Suprapubic skin (tissue), 4 donors: Measurements from ENCODE around the gene ERAS. TPM values are rescaled to one million over a fixed set of nuclear protein-coding genes. Genes with fewer than 3 reads are reported as not detected.

Experiments
- DNase-seq, 2 donors: peaks; one replicate each; pipeline ENCODE4 v3.0.0-alpha.2; 2019; ENCODE audit warnings: low spot score in 2 of 2
- H3K27ac ChIP-seq: fragments of 200-600 bp; sonication (generic); one replicate; pipeline ENCODE4 v1.5.1; 2019
- H3K27me3 ChIP-seq: fragments of 200-600 bp; sonication (generic); one replicate; pipeline ENCODE4 v1.5.1; 2019
- H3K36me3 ChIP-seq: fragments of 200-600 bp; sonication (generic); one replicate; pipeline ENCODE4 v1.5.1; 2019
- H3K4me1 ChIP-seq: fragments of 200-600 bp; sonication (generic); one replicate; pipeline ENCODE4 v1.5.1; 2019
- H3K4me3 ChIP-seq: fragments of 200-600 bp; sonication (generic); one replicate; pipeline ENCODE4 v1.5.1; 2019; ENCODE audit warnings: mild to moderate bottlenecking
- H3K9me3 ChIP-seq: fragments of 200-600 bp; sonication (generic); one replicate; pipeline ENCODE4 v1.5.1; 2019
- CTCF ChIP-seq, 2 donors: fragments of 200-600 bp in 1 of 2; fragments of 450-650 bp in 1 of 2; sonication (generic) in 1 of 2; IDR thresholded peaks; one replicate each; pipeline ENCODE4 v1.5.1; 2016 to 2019; ENCODE audit warnings: antibody characterized with exemption in 2 of 2, mild to moderate bottlenecking in 1 of 2, moderate library complexity in 1 of 2
- EP300 ChIP-seq: sonication (generic); formaldehyde crosslinking; IDR thresholded peaks from one replicate; pipeline ENCODE4 v1.6.1; 2017; ENCODE audit warnings: antibody characterized with exemption
- POLR2A ChIP-seq, 2 donors: fragments of 450-650 bp; IDR thresholded peaks; one replicate each; pipeline ENCODE4 v1.6.1; 2017; ENCODE audit warnings: antibody characterized with exemption in 2 of 2, mild to moderate bottlenecking in 2 of 2, moderate library complexity in 2 of 2
- POLR2AphosphoS5 ChIP-seq, 3 donors: sonication (generic); formaldehyde crosslinking; IDR thresholded peaks; one replicate each; pipeline ENCODE4 v1.6.1; 2017; ENCODE audit warnings: antibody characterized with exemption in 3 of 3
- WGBS: methylation state at CpG from one replicate; pipeline ENCODE4 v1.1.5; 2018; 5-methylcytosine and 5-hydroxymethylcytosine counted together
- total RNA-seq, 4 donors: library from RNA; depleted of rRNA; stranded (reverse); fragments of >200 nt; gene quantifications; one replicate each; pipeline ENCODE4 v1.1.0, GENCODE V29; 2016

The ERAS gene
- total RNA-seq, 4 donors from 2014 or later: not detected

GRCh38 chrX:48806081-48806480 lies 20.2 kb upstream of the ERAS start:
- WGBS: 91% methylated on average over 4 of the region's 4 CpGs
- peaks cover 6% of the 10 kb centered on the region for H3K36me3 ChIP-seq

GRCh38 chrX:48813644-48814043 lies 12.7 kb upstream of the ERAS start:
- Histone ChIP-seq H3K4me3 (no peak overlapping the region), H3K9me3 (no peaks in the 10 kb centered on the region), H3K27me3 (no peaks in the 10 kb centered on the region), H3K27ac (no peak overlapping the region), H3K36me3 (peaks cover 25% of the 10 kb centered on the region), H3K4me1 (no peaks in the 10 kb centered on the region)
- WGBS: 85% methylated on average over 8 of the region's 8 CpGs
- no peak for DNase-seq
- no peak for TF ChIP-seq POLR2AphosphoS5 (IDR thresholded peaks at IDR 0.05)
- TF ChIP-seq CTCF (IDR thresholded peaks at IDR 0.05): no peak
- no peak for TF ChIP-seq EP300
- no peak for TF ChIP-seq POLR2A (IDR thresholded peaks at IDR 0.05)

More at GRCh38 chrX:48806081-48806480, 20.2 kb upstream of the ERAS start:
- no peak for TF ChIP-seq CTCF (IDR thresholded peaks at IDR 0.05)
- no peak for TF ChIP-seq EP300
- no peak for TF ChIP-seq POLR2A (IDR thresholded peaks at IDR 0.05)
- TF ChIP-seq POLR2AphosphoS5 (IDR thresholded peaks at IDR 0.05): no peak
- H3K4me3 ChIP-seq: no peak overlapping the region
- DNase-seq: peak in 1 of 2 donors; percentile 14
- no peaks in the 10 kb centered on the region for H3K9me3 ChIP-seq
- H3K4me1 ChIP-seq: peaks cover 4% of the 10 kb centered on the region
- H3K27me3 ChIP-seq: no peaks in the 10 kb centered on the region
- no peak overlapping the region for H3K27ac ChIP-seq

- 84% methylated on average over 3 of the region's 8 CpGs for WGBS
- TF ChIP-seq CTCF (IDR thresholded peaks at IDR 0.05) (no peak), EP300 (no peak), POLR2A (IDR thresholded peaks at IDR 0.05) (no peak), POLR2AphosphoS5 (IDR thresholded peaks at IDR 0.05) (no peak)
- peaks cover 25% of the 10 kb centered on the region for H3K36me3 ChIP-seq
These were observed 11.6 kb upstream of the ERAS start for GRCh38 chrX:48814722-48815121.

GRCh38 chrX:48815266-48815665 lies 11.0 kb upstream of the ERAS start:
- TF ChIP-seq POLR2AphosphoS5 (IDR thresholded peaks at IDR 0.05) (no peak), POLR2A (IDR thresholded peaks at IDR 0.05) (no peak), CTCF (IDR thresholded peaks at IDR 0.05) (no peak), EP300 (no peak)
- Histone ChIP-seq H3K27ac (no peak overlapping the region), H3K4me3 (no peak overlapping the region), H3K36me3 (peaks cover 25% of the 10 kb centered on the region), H3K9me3 (no peaks in the 10 kb centered on the region), H3K27me3 (no peaks in the 10 kb centered on the region), H3K4me1 (no peaks in the 10 kb centered on the region)
- DNase-seq: no peak
- WGBS: 89% methylated on average over 8 of the region's 8 CpGs

More at GRCh38 chrX:48814722-48815121, 11.6 kb upstream of the ERAS start:
- no peak for DNase-seq
- Histone ChIP-seq H3K4me3 (no peak overlapping the region), H3K27me3 (no peaks in the 10 kb centered on the region), H3K4me1 (no peaks in the 10 kb centered on the region), H3K27ac (no peak overlapping the region), H3K9me3 (no peaks in the 10 kb centered on the region)

- no peaks in the 10 kb centered on the region for H3K27me3 ChIP-seq
- TF ChIP-seq POLR2A (IDR thresholded peaks at IDR 0.05) (no peak), POLR2AphosphoS5 (IDR thresholded peaks at IDR 0.05) (no peak), CTCF (IDR thresholded peaks at IDR 0.05) (no peak), EP300 (no peak)
- H3K4me3 ChIP-seq: no peak overlapping the region
- H3K9me3 ChIP-seq: no peaks in the 10 kb centered on the region
- WGBS: 89% methylated on average over 10 of the region's 18 CpGs
- no peak overlapping the region for H3K27ac ChIP-seq
- peaks cover 30% of the 10 kb centered on the region for H3K36me3 ChIP-seq
- no peaks in the 10 kb centered on the region for H3K4me1 ChIP-seq
- no peak for DNase-seq
These were observed 10.1 kb upstream of the ERAS start for GRCh38 chrX:48816014-48816810.
